NOMO-1 (cell line): ENCODE measurements around the gene SLF2.
A peak's percentile ranks its signal among the peaks of the same experiment; 100 is the strongest.

ENCODE experiments used
- DNase-seq, 2 experiments: peaks; one replicate each; lab custom pipeline; 2025; ENCODE audit not compliant: unreplicated experiment in 2 of 2; lab: John Stamatoyannopoulos, UW

SLF2 gene

GRCh38 chr10:100899171-100899570 is 13.6 kb upstream of the SLF2 start:
- no peak for DNase-seq

DNA sequence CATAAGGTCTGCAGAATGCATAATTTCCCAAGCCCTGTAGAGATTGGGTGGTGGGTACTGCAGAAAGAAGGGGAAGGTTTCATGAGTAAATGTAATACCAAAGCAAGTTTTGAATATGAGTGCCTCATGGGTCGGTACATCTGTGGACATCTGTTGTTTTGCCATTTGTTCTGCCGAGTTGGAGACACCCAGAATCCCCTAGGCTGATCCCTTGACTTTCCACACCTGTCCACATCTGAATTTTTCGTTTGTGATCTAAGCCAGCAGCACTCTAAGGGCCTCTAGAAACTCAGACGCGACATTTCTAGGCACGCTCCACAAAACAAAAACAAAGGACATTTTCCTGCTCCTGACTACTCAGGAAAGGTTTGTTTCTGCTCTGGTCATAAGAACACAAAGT is 11.7 kb upstream of the SLF2 start:
- DNase-seq, result no peak

GRCh38 chr10:100902622-100903021 is 10.1 kb upstream of the SLF2 start:
- no peak for DNase-seq

DNA sequence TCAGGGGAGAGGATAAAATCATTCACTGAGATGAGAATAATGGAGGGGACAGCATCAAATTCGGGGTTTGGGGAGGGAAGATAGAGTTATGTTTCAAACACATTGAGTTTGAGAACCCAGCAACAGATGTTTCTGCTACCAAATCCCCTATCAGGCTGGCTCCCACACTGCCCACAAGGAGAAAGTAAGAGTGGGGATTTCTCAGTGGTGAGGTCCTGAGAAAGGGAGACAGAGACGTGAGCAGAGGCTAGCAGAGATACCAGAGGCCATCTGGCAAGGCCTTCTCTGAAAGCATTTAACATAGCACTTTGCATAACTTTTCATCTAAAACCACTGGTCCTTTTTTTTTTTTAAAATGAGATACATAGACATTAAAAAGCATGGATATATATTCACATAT is 7.8 kb upstream of the SLF2 start:
- no peak for DNase-seq

GRCh38 chr10:100907175-100907574 is 5.6 kb upstream of the SLF2 start:
- DNase-seq, result no peak

DNA sequence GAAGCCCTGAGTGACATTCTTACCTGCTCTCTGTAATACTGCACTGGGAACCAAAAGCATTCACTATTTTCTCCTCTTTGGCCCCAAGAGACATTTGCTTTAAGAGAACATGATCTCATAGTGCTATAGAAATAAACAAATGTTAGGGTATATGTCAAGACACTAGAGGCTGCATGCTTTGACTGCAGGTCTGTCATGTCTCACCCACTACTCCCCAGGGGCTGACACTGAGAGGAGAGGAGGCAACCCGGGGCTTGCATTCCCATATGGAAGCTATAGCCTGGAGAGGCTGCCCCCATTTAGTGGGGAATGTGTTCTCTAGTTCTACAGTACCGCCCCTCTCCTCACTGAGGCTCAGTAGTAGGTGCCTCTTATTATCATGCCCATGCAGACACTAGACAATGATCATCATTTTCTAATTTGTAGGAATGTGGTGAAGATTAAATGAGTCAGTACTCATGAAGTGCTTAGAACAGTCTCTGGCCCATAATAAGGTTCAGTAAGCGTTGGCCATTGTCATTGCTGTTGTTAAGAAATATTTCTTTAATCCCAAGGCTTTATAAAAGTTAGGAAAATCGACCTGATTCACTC is 4.9 kb upstream of the SLF2 start:
- DNase-seq, result no peak

- no peak for DNase-seq
Observed at GRCh38 chr10:100908378-100908777, 4.4 kb upstream of the SLF2 start.

DNA sequence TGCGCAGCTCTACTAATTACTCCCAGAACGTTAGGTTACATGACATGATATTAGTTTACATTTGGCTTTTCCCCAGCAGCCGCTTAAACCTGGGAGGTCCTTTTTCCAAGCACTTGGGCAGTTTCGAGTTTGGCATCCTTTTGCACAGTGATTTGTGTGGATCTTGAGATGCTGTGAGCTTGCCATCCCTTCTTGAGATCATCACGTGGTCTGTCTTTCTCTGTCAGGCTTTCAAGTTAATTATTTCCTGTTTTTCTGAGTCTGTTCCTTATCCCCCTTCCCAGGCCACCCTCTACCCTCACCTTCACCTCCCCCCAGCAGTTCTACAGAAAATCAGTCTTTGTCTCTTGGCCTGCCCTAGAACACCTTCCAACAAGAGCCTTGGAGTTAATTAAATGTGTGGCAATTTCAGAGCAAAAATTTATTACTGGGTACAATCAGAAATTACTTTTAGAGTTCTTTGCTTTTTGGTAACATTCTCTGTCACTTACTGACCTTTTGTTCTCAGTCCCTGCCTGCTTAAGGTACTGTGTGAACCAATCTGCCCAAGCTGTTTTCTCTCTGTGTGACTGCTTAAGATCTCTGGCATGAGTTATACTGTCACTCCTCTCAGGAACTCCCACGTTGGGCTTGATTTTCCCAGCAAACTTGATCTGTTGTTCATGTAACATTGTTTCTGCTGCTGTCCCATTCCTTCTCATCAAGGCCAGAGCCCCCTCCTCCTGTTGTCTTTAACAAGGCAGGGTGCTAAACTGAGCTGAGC is 3.1 kb upstream of the SLF2 start:
- peak; percentile 22 to 58 for DNase-seq

GRCh38 chr10:100911472-100911871 is 1.3 kb upstream of the SLF2 start:
- no peak for DNase-seq

DNA sequence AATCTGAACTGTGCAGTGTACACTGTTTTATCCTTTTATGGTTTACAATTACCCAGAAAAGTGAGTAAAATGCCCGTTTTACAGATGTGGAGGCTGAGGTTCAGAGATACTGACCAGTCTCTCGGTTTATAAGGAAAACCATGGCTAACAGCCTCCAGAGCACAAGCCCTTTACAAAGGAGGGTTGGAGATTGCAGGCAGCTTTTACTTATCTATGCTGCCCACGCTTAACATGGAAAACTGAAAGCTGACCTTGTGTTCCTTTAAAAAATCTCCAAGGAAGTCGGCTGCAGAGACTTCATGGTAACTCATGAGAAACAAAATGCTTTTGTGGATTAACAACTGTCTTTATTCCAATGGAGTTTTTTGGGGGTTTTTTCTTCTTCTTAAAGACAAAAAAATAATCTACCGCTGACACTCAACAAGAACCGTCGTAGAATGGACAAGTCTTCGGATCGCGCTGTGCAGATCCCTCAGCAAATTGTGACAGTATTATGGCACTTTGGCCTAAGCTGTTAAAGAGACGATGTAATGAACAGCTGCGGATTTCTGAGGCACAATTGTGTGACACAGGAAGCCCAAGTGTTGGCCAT is 654 bp upstream of the SLF2 start:
- DNase-seq, result peak in 1 of 2 experiments; percentile 76

GRCh38 chr10:100913470-100913865 is 705 bp downstream of the SLF2 start:
- no peak for DNase-seq

GRCh38 chr10:100917071-100917470 is 4.3 kb downstream of the SLF2 start:
- DNase-seq, result no peak

DNA sequence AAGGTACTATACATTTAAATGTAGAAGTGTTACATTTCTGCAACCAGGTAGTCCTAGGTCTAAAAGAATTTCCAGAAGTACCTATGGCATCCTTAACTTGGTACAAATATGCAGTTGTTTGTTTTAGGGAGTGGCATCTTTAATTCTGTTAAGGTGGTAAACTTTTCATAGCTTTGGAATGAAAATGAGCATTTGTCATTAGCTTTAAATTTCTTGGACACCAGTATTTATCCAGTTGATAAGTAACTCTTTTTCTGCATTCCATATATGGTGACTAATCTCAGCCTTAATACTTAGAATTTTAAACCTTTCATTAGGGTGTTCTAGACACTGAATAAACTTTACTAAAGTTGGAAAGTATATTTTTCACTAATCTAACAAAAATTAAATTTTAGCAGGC is 10.8 kb downstream of the SLF2 start:
- DNase-seq, result no peak

GRCh38 chr10:100927266-100927665 is 14.5 kb downstream of the SLF2 start:
- no peak for DNase-seq

- DNase-seq, result no peak
Observed at GRCh38 chr10:100928039-100928438, 15.3 kb downstream of the SLF2 start.

DNA sequence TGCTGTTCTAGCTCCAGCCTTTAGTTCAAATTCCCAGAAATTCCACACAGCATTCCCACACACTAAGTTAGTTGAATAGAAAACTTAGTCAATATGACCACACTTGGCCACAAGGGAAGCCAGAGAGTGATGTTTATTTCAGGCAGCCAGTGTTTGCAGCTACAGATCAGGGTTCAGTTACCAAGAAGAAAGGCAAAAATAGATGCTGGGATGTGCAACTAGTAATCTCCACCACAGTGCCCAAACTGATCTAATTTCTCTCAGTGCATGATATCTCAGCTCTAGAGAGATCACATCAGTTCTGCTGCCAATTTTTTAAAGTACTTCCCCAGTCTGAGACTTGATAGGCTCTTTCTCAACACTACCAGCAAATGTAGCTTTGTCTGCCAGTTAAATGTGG is 17.6 kb downstream of the SLF2 start:
- DNase-seq, result no peak

- no peak for DNase-seq
Observed at GRCh38 chr10:100934084-100934659, 21.4 kb downstream of the SLF2 start.

GRCh38 chr10:100939763-100940344 is 27.1 kb downstream of the SLF2 start:
- no peak for DNase-seq

GRCh38 chr10:100942229-100942628 is 29.5 kb downstream of the SLF2 start:
- no peak for DNase-seq

DNA sequence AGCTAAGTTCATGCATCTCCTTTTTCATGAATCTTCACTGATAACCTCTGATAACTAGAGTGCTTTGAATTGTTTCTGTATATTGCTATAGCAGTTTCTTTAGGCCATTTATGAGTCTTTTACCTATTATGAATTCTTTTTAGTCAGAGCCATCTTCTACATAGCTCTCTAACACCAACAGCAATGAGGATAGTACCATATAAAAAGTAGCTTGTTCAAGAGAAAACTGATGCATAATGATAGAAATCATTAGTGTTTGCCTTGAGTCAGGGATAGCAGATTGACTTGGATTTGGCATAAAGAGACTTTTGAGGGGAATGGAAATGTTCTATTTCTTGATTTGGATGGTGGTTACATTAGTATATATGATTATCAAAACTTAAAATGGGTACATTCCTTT is 30.7 kb downstream of the SLF2 start:
- no peak for DNase-seq

- DNase-seq, result no peak
Observed at GRCh38 chr10:100945754-100946153, 33.0 kb downstream of the SLF2 start.

GRCh38 chr10:100948916-100949315 is 36.2 kb downstream of the SLF2 start:
- DNase-seq, result no peak
